Forelimb muscle (tissue), 1 donor: ENCODE results near the gene NUDT8. TPM values are rescaled to one million over a fixed set of nuclear protein-coding genes. Genes with fewer than 3 reads are reported as not detected.
"Not testable (repeated sequence)": the region's sequence is repeated elsewhere in the genome, so short reads cannot be mapped to it uniquely, and the experiment has no call there.

Source experiments
- DNase-seq: peaks from one replicate; pipeline ENCODE4 v3.0.0-alpha.2; 2013; ENCODE audit warnings: low read depth
- polyA plus RNA-seq: library from polyadenylated mRNA; unstranded; fragments of 120-200 nt; gene quantifications from one replicate; pipeline ENCODE4 v1.2.1, GENCODE V29; 2013; ENCODE audit not compliant: insufficient read length

The NUDT8 gene
- polyA plus RNA-seq, 1 donor: 3.7 TPM

DNA sequence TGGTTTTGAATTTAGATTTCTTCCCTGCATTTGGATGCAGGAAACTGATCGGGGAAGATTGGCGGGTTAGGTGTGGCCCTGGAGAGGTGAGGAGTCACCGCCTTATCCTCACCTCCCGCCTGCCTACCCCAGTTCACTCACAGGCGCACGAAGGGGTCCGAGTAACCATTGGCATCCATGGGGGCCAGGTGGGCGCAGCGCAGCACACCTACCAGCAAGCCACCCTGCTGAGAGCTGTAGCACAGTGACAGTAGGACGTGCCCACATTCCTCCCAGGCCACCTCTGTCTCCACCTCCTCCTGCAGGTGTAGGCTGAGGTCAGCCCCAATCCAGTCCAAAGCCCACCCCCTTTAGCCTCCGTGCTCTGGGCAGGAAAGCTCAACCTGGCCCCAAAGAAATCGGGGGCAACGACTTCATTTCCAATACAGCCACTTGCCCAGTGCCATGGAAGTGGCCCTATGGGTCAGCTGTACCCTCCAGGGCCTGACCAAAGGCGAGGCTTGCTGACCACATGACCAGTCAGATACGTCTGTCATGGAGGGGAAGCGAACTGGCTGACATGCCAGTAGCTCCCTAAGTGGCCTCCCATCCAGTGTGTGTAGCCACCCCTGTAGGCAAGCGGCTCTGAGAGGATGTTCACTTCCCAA lies 16.3 kb downstream of the NUDT8 start:
- DNase-seq: no peak

DNA sequence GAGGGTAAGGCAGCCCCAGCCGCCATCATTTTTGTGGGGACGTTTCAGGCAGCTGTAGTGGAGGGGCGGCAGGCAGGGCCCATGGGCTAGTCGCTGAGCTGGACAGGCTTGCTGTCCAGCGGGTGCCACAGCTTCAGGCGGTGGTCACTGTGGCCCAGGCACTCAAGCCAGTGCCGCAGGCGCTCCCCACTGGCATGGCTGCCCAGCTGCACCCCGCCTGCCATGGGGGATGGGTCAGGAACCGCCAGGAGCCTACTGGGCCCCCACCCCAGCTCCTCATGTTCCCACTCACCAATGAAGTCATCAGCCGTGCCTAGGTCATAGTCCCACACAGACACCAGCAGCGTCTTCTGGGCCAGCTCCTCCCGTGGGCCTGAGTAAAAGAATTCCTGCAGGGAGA lies 17.0 kb downstream of the NUDT8 start:
- DNase-seq: no peak

DNA sequence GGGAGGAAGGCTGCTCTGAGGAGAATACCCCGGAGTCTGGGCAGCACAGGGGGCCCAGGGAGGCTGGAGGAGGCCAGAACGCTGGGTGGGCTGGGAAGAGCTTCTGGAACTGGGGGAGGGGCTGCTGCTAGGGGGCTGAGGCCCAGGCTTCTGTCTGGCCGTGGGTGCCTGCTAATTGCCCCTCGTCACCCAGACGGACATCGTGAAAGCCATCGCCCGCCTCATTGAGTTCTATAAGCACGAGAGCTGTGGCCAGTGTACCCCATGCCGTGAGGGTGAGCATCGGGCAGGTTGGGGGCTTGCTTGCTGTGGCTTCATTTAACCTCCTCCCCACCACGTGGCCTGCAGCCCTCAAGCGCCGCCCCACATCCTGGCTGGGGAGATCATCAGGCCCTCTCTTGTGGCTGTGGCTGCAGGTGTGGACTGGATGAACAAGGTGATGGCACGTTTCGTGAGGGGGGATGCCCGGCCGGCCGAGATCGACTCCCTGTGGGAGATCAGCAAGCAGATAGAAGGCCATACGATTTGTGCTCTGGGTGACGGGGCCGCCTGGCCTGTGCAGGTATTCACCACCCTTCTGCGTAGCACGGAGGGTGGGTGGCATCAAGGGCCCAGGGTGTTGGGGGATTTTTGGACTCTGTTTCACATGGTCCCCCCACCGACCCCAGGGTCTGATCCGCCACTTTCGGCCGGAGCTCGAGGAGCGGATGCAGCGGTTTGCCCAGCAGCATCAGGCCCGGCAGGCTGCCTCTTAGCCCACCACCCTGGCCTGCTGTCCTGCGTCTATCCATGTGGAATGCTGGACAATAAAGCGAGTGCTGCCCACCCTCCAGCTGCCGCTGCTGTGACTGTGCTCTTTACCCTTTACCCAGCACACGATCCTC lies 17.8 kb downstream of the NUDT8 start:
- DNase-seq: no peak

DNA sequence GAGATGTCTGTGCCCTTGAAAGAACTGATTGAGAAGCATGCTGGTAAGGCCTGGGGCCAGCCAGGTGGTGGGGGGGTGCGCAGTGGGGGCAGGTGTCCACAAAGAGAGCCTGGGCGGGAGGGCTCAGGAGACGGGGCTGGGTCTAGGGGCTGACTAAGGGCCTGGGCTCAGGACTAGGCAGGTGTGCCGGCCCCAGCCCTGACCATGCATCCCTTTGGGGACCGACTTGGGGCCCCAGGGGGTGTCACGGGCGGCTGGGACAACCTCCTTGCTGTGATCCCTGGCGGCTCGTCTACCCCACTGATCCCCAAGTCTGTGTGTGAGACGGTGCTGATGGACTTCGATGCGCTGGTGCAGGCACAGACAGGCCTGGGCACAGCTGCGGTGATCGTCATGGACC lies 18.6 kb downstream of the NUDT8 start:
- no peak for DNase-seq

DNA sequence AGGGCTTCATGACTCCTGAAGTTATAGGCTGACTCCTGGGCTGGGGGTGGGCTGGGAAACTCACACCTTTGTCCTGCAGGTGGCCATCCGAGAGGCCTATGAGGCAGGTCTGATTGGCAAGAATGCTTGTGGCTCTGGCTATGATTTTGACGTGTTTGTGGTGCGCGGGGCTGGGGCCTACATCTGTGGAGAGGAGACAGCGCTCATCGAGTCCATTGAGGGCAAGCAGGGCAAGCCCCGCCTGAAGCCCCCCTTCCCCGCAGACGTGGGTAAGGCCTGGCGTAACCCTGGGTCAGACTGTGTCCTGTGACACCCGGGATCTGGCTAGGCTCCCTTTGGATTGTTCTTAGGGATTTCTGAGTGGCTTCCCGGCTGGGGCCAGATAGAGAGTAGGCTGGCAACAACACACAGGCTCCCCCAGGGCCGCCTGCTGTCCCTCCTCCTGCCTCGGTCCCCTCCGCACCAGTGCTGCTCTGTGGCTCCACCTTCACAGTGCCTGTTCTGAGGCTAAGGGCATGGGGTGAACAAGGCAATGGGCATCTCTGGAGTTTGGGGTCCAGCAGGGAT lies 19.4 kb downstream of the NUDT8 start:
- DNase-seq: no peak

DNA sequence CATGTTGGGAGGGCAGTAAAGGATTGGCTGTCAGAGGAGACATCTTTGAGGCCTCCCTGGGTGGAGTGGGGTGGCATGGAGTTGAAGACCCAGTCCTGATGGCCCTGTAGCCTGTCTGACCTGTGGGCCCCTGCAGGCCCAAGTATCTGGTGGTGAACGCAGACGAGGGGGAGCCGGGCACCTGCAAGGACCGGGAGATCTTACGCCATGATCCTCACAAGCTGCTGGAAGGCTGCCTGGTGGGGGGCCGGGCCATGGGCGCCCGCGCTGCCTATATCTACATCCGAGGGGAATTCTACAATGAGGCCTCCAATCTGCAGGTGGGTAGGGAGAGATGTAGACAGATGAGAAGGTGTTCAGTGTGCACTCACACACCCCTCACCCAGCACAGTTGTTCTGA lies 20.4 kb downstream of the NUDT8 start:
- DNase-seq: no peak

DNA sequence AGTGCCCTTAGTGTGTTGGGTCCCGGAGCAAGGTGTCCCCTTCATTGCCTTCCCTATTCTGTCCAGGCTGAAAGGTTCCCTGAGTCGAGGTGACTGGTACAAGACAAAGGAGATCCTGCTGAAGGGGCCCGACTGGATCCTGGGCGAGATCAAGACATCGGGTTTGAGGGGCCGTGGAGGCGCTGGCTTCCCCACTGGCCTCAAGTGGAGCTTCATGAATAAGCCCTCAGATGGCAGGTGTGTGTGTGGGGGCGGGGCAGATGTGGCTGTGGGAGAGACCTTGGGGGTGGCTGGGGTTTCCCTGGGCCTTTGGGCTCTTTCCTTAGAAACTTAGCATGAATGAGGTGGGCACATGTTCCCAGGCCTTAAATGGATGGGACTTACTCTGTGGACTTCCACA lies 21.3 kb downstream of the NUDT8 start:
- DNase-seq: no peak

DNA sequence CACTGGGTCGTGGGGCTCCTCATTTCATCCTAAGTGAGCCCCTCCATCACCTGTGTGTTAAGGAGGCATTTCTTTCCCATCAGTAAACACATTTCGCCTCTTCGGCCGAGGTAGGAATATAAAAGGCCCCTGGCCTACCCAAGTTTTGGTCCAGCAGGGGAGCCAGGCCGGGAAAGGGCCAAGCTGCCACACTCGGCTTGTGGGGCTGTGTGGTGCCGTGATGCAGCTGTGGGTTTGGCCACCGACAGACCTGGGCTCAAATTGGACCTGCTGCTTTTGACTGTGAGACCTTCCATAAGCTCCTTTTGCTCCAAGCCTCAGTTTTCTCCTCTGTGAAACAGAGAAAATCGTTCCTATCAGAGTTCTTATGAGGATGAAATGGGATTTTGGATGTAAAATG lies 22.2 kb downstream of the NUDT8 start:
- DNase-seq: no peak

DNA sequence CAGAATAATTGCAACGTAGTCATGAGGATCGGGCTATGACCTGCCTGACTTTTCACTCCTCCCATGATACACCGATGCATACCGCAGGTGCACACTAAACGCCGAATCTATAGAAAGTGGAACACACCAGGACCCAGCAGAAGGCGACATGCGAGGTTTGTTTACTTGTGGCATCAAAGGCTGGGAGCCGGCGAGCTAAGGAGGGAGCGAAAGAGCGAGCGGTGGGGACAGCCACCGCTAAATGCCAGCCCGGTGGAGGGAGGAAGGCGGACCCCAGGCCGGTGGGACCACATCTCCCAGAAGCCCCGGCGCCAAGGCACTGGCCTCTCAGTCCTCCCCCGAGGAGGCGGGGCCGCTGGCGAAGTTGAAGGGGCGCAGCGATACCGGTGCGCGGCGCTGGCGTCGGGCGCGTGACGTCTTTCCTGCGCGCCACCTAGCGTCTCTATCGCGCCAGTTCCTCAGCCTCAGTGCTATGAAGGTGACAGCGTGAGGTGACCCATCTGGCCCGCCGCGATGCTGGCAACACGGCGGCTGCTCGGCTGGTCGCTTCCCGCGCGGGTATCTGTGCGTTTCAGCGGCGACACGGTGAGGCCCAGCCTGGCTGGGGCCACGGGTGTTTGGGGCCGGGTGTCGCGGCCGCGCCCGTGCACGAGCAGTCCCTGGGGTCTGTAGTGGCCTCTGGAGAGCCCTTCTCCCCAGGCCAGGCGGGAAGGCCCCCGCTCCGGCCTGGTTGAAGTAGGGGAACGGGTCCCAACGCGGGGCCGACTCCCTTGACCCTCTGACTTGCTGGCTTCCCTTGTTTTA lies 23.0 kb downstream of the NUDT8 start, which contains the start of gene NDUFV1:
NDUFV1 (plus strand) TSS at position 445 of the 804 bp plus-strand sequence; CDS start at position 514, 69 bp downstream.
- peak; percentile 82 for DNase-seq

DNA sequence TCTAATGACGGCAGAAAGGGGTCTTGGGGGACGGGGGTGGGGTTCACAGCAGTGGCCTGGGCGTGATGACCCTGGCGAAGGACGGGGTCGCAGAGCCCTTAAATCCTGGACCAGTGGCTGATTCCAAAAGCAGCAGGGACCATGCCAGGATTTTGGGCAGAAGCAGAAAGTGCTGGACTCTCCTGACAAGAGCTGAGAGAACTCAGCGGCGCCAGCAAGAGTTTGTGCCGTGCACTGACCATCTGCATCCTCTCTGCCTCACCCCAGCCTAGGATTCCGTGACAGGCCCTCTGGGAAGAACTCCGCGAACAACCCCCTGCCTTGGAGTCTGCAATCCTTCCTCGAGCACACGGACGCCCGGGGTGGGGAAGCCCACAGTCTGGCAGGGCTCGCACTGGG lies 23.6 kb downstream of the NUDT8 start:
- no peak for DNase-seq

DNA sequence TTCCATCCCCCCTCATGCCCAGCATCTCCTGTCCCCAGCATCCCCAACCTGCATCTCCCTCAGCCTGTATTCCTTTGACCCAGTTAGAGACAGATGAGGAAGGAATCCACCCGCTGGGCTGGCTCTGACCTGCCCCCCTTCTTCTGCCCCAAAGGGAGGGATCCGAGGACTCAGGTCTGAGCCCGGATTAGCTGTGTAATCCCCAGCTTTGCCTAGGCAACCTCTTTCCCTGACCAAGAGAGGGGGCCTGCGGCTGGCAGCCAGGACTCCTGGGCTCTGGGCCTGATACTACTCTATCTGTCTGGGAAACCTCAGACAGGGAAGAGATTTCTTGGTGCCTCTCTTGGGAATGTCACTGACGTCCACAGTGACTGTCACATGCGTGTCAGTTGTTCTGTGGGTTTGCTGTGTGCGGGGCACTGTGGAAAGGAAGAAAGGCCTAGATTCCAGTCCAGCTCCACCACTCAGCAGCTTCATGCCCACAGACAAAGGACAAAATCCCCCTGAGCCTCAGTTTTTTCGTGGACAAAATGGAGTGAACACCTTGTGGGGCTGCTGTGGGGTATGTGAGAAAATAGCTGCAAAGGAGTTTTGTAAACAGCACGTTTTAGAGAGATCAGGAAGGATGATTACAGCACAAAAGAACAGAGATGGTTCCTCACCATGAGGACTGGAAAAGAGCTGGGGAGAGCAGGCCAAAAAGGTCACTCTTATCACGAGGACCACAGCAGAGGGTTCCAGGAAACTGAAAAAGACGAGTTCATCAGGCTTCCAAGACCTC lies 24.3 kb downstream of the NUDT8 start:
- DNase-seq: no peak

DNA sequence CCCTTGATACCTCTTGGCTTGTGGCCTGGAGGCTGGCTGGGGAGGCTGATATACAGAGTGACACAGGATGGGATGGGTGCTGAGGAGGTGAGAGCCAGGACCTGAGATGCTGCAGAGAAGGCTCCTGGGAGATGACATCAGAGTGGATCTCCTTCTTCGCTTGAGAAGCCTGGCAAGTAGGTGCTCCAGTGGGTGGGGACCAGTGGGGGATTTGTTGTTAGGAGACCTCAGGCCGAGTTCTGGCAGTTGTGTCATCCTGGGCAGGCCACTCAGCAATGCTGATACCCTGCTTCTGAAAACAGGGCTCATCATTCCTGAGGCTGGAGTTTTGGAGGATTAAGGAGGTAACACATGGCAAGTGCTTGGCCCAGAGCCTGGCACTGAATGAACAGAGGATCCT lies 24.9 kb downstream of the NUDT8 start:
- no peak for DNase-seq

DNA sequence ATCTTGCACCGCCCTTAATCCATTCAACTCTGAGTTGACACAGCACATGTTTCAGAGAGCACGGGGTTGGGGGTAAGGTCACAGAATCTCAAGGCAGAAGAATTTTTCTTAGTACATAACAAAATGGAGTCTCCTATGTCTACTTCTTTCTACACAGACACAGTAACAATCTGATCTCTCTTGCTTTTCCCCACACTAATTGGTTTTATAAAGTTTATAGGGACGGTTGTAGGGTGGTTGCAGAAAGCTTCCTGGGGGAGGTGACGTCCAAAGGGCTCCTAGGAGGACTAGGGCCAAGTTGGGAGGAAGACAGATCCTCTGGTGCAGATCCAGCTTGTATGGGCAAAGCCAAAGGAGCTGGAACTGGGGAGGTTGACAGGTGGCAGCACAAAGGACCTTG lies 25.6 kb downstream of the NUDT8 start:
- not testable (repeated sequence) for DNase-seq

DNA sequence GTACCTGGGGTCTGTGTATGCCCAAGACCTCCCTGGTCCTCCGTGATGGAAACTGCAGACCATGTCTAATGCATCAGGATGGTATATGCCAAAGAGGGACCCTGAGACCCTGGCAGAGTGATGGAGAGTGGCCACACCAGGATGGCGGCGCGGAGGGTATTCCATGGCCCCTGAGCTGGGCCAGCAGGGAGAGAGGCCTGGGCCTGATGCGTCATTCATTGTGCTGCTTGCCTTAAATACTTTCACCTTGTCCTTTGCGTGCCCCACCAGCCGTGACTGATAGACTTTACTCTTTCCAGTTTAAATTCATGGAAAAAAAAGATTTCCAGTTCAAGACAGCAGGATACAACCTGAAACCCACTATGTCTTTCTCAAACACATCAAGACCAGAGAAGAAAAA lies 28.6 kb downstream of the NUDT8 start:
- no peak for DNase-seq

DNA sequence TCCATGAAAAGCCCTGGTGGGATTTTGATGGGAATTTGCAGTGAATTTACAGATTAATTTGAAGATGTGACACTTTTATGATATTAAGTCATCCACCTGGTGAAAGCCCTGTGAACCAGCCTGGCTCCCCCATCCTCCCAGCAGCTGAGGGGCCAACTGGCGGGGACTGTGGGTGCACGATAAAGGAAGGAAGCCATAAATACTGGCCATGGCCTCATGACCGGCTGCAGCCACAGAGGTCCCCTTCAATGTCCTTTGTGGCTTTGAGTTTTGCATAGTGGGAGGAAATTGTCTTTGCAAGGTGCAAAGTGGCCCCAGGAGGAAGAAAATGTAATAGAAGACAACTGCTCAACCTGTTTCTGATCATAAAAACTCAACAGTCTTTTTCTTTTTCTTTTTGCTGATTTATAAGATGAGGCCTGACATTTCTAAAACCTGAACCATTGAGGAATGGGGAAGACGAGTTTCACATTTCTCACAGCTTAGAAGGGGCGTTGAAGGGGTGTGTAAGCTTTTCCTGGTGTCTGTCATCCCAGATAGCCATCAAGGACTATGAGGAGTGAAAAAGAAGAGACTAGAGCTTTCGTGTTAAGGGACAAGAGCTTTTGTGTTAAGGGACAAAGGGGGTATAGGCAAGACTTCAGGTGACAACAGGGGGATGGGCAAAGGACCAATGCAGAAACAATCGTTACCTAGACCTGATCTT lies 29.3 kb downstream of the NUDT8 start:
- no peak for DNase-seq

DNA sequence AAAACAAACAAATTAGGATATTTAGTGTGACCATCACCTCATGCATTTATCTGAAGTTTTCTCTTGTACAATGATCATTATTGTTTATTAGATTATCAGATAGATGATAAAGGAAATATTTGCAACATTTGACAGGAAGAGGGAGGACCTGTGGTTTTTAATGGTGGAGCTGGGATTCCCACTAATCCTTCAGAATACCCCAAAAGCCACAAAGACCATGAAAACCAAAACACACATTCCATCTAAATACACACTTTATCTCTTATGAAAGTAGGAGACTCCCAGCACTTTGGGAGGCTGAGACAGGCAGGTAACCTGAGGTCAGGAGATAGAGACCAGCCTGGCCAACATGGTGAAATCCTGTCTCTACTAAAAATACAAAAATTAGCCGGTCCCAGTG lies 30.6 kb downstream of the NUDT8 start:
- no peak for DNase-seq

DNA sequence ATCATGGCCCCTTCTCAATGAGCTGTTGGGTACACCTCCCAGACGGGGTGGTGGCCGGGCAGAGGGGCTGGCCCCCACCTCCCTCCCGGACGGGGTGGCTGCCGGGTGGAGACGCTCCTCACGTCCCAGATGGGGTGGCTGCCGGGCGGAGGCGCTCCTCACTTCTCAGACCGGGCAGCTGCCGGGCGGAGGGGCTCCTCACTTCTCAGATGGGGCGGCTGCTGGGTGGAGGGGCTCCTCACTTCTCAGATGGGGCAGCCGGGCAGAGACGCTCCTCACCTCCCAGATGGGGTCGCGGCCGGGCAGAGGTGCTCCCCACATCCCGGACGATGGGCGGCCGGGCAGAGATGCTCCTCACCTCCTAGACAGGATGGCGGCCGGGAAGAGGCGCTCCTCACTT lies 31.8 kb downstream of the NUDT8 start:
- DNase-seq: not testable (repeated sequence)

DNA sequence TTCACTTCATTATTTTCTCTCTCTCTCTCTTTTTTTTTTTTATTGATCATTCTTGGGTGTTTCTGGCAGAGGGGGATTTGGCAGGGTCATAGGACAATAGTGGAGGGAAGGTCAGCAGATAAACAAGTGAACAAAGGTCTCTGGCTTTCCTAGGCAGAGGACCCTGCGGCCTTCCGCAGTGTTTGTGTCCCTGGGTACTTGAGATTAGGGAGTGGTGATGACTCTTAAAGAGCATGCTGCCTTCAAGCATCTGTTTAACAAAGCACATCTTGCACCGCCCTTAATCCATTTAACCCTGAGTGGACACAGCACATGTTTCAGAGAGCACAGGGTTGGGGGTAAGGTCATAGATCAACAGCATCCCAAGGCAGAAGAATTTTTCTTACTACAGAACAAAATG lies 32.3 kb downstream of the NUDT8 start:
- DNase-seq: not testable (repeated sequence)

DNA sequence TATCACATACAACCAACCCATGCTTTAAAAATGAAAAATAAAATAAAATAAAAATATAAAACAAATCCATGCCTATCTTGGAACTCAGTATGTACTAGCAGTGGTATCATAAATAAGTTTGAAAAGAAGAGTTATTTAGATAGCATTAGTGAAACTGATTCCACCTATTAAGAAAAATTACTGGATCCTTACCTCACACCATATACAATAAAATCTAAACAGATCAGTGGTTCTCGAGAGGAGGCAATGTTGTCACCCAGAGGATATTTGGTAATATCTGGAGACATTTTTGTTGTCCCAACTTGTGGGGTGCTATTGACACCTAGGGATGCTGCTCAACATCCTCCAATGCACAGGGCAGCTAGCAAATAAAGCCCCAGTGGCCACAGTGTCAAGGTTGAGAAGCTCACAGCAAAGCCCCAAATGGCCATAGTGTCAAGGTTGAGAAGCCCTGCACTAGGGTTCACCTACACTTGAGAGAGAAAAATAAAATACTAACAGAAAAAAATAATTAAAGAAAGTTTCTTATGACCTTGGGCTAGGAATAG lies 32.9 kb downstream of the NUDT8 start:
- DNase-seq: no peak

DNA sequence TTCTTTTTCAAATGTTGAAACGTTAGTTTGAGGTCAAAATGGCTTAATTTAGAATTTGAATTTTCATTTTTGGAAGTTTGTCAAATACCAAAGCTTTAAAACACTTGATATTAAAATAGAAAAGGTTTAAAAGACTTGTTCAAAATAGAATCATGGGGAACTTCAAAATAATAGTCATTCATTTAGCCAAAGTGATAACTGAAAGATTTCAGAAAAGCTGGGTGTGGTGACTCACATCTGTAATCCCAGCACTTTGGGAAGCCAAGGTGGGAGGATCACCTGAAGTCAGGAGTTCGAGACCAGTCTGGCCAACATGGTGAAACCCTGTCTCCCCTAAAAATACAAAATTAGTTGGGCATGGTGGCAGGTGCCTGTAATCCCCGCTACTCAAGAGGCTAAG lies 35.3 kb downstream of the NUDT8 start:
- DNase-seq: no peak
